Endothelial cell of umbilical vein (primary cell): ENCODE measurements around the gene MCTP2. TPM values are rescaled to one million over a fixed set of nuclear protein-coding genes. Genes with fewer than 3 reads are reported as not detected.

Source experiments
- BruUV-seq: library from RNA; stranded (reverse); fragments of 400-500 nt; replicated peaks from 2 replicates; lab custom pipeline; 2021; lab: Mats Ljungman, UMichigan
- CTCF ChIA-PET: fragments of 300-600, 350-600 bp; sonication (Branson Sonifier 250); formaldehyde crosslinking; loops from one replicate; lab custom pipeline; 2021; ENCODE audit warnings: antibody characterized with exemption, inconsistent platforms; lab: Charles Lee
- POLR2A ChIA-PET: fragments of 300-600, 350-600 bp; sonication (Branson Sonifier 250); formaldehyde crosslinking; loops from one replicate; lab custom pipeline; 2021; ENCODE audit warnings: antibody characterized with exemption, inconsistent platforms; lab: Charles Lee
- DNase-seq: peaks from one replicate; pipeline ENCODE4 v3.0.0-alpha.2; 2011; ENCODE audit warnings: low read depth, low spot score
- FAIRE-seq: peaks from 2 replicates; lab custom pipeline; 2011; peaks lifted over from hg19 to GRCh38; lab: Jason Lieb, UNC
- H2AFZ ChIP-seq: 2 replicates; pipeline ENCODE4 v1.6.0; 2012; ENCODE audit warnings: low read depth, low read length, control low read depth, inconsistent platforms
- H3K27ac ChIP-seq: 2 replicates; pipeline ENCODE4 v1.5.1; 2011; ENCODE audit warnings: low read depth, mild to moderate bottlenecking, control low read depth, low read length, moderate library complexity; ENCODE audit not compliant: insufficient read depth
- H3K27me3 ChIP-seq, 2 experiments: 2 replicates each; pipeline versions ENCODE4 v1.6.0 to v1.6.1; 2011; ENCODE audit warnings: low read length in 2 of 2, mixed read lengths in 1 of 2; ENCODE audit not compliant: control insufficient read depth in 2 of 2, insufficient read depth in 2 of 2
- H3K36me3 ChIP-seq, 2 experiments: 2 replicates in 1 of 2; 3 replicates in 1 of 2; pipeline ENCODE4 v1.5.1; 2011; ENCODE audit warnings: low read length in 2 of 2, mild to moderate bottlenecking in 1 of 2, moderate library complexity in 1 of 2; ENCODE audit not compliant: control insufficient read depth in 2 of 2, insufficient read depth in 2 of 2; ENCODE audit errors: extremely low read depth in 1 of 2
- H3K4me1 ChIP-seq: 3 replicates; pipeline ENCODE4 v1.5.1; 2011; ENCODE audit warnings: mild to moderate bottlenecking, low read length; ENCODE audit not compliant: control insufficient read depth, insufficient read depth; ENCODE audit errors: extremely low read depth
- H3K4me2 ChIP-seq: 2 replicates; pipeline ENCODE4 v1.6.1; 2011; ENCODE audit warnings: low read length, control low read depth, mixed read lengths; ENCODE audit not compliant: insufficient read depth
- H3K4me3 ChIP-seq, 3 experiments: fragments of 200-600 bp in 1 of 3; sonication (generic), shearing (Covaris generic) in 1 of 3; replicated peaks in 1 of 3; 2 replicates each; pipeline ENCODE4 v1.5.1; 2011 to 2016; ENCODE audit warnings: control low read depth in 3 of 3, low read length in 3 of 3, mild to moderate bottlenecking in 2 of 3, inconsistent platforms in 1 of 3, low read depth in 1 of 3, moderate library complexity in 1 of 3; ENCODE audit not compliant: insufficient read depth in 1 of 3
- H3K79me2 ChIP-seq: 2 replicates; pipeline ENCODE4 v1.6.0; 2012; ENCODE audit warnings: low read length, inconsistent platforms; ENCODE audit not compliant: control insufficient read depth, insufficient read depth
- H3K9ac ChIP-seq: replicated peaks from 2 replicates; pipeline ENCODE3; 2011; ENCODE audit warnings: low read length, control low read depth; ENCODE audit not compliant: insufficient read depth; ENCODE audit errors: extremely low read depth
- H3K9me1 ChIP-seq: replicated peaks from 3 replicates; pipeline ENCODE4 v1.6.0; 2011; ENCODE audit warnings: mild to moderate bottlenecking, low read length; ENCODE audit not compliant: control insufficient read depth, insufficient read depth; ENCODE audit errors: extremely low read depth
- H3K9me3 ChIP-seq: replicated peaks from 2 replicates; pipeline ENCODE4 v1.5.1; 2012; ENCODE audit warnings: low read length, inconsistent platforms; ENCODE audit not compliant: control insufficient read depth, insufficient read depth
- H4K20me1 ChIP-seq: replicated peaks from 2 replicates; pipeline ENCODE3; 2011; ENCODE audit warnings: mild to moderate bottlenecking, low read length; ENCODE audit not compliant: control insufficient read depth, insufficient read depth; ENCODE audit errors: extremely low read depth
- CTCF ChIP-seq, 2 donors: IDR thresholded peaks; 1 replicate in 1 of 2; 2 replicates in 1 of 2; pipeline ENCODE4 v1.5.1; 2011; ENCODE audit warnings: low read length in 2 of 2, mild to moderate bottlenecking in 2 of 2, moderate library complexity in 2 of 2, control low read depth in 1 of 2, inconsistent platforms in 1 of 2, low read depth in 1 of 2; ENCODE audit not compliant: insufficient read depth in 1 of 2; ENCODE audit errors: extremely low read depth in 1 of 2
- EZH2 ChIP-seq: IDR thresholded peaks from 2 replicates; pipeline ENCODE4 v1.6.1; 2012; ENCODE audit warnings: borderline replicate concordance, low read depth, mild to moderate bottlenecking, moderate library complexity, low read length, inconsistent platforms; ENCODE audit not compliant: severe bottlenecking
- FOS ChIP-seq: IDR thresholded peaks from 2 replicates; pipeline ENCODE4 v1.6.1; 2011; ENCODE audit warnings: mild to moderate bottlenecking, low read length, moderate library complexity, borderline replicate concordance; ENCODE audit not compliant: insufficient read depth
- GATA2 ChIP-seq: IDR thresholded peaks from 2 replicates; pipeline ENCODE4 v1.7.0; 2011; ENCODE audit warnings: low read depth, mild to moderate bottlenecking, moderate library complexity, mixed read lengths, low read length; ENCODE audit not compliant: insufficient read length, insufficient read depth
- JUN ChIP-seq: IDR thresholded peaks from 2 replicates; pipeline ENCODE4 v1.6.1; 2011; ENCODE audit warnings: borderline replicate concordance, low read depth; ENCODE audit not compliant: insufficient read length, insufficient read depth
- MAX ChIP-seq: IDR thresholded peaks from 2 replicates; pipeline ENCODE4 v1.6.1; 2011; ENCODE audit not compliant: insufficient read depth, insufficient read length
- MYC ChIP-seq: IDR thresholded peaks from one replicate; pipeline ENCODE4 v1.6.1; 2011; ENCODE audit warnings: mild to moderate bottlenecking, low read depth, low read length
- POLR2A ChIP-seq: IDR thresholded peaks from 2 replicates; pipeline ENCODE4 v1.6.1; 2012; ENCODE audit warnings: low read depth, mild to moderate bottlenecking, control low read depth, low read length
- POLR2AphosphoS5 ChIP-seq: IDR thresholded peaks from 2 replicates; pipeline ENCODE4 v1.6.1; 2012; ENCODE audit warnings: low read depth, mild to moderate bottlenecking, control low read depth, low read length, moderate library complexity; ENCODE audit not compliant: insufficient read depth
- dilution Hi-C: fragments of 300-500 bp; cut with MboI; formaldehyde crosslinking; loops from one replicate; pipeline ENCODE4 v1.15.0; 2019; ENCODE audit warnings: low sequenced_read_pairs; ENCODE audit not compliant: extremely low pct_ligation_motif_present
- intact Hi-C: fragments of 100-400 bp; cut with micrococcal nuclease; formaldehyde crosslinking; loops from one replicate; pipeline ENCODE4 v1.10.0; 2022
- polyA plus RNA-seq, 4 experiments: library from polyadenylated mRNA; depleted of rRNA in 3 of 4; stranded (reverse) in 3 of 4; unstranded in 1 of 4; fragments of >200 nt; gene quantifications; 2 replicates each; pipeline versions ENCODE4 v1.2.1 to v1.2.3, GENCODE V29; 2011 to 2012; ENCODE audit warnings: missing spikeins in 1 of 4
- total RNA-seq: library from RNA; stranded (reverse); gene quantifications from 2 replicates; pipeline ENCODE4 v1.2.3, GENCODE V29; 2021

Gene MCTP2
- total and polyA plus RNA-seq, 2 donors (not counting 3 experiments of a cell fraction or from before 2014, with no cell fraction given): 0.01 to 0.75 TPM

DNA sequence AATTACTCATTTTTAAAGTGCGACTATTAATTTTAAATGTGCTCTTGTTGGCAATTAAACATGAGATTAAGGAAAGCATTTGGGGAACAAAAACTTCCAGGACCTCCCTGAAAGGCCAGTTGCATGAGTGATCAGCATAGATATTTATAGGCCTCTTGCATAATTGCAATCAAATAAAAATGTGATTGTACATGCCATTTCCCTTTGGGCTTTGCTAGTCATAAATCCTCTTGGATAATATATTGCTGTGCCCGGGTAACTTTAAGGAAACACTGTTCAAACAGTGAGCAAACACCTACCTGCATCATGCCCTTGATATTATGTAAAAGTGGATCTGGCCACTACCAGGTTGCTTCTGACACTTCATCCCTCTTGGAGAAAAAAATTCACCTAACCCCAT is 239.1 kb downstream of the MCTP2 start:
- Histone ChIP-seq H4K20me1 (no peaks in the 10 kb centered on the region), H3K79me2 (no peaks in the 10 kb centered on the region), H3K9ac (no peak overlapping the region), H3K36me3 (no peaks in the 10 kb centered on the region), H3K9me1 (no peaks in the 10 kb centered on the region), H3K4me2 (no peak overlapping the region), H3K4me1 (no peaks in the 10 kb centered on the region), H3K9me3 (no peaks in the 10 kb centered on the region), H3K27me3 (no peaks in the 10 kb centered on the region), H2AFZ (no peak overlapping the region), H3K27ac (no peak overlapping the region), H3K4me3 (no peak overlapping the region)
- CTCF ChIA-PET: no interaction called here
- TF ChIP-seq MYC (no peak), MAX (no peak), JUN (no peak), FOS (no peak), GATA2 (no peak), POLR2AphosphoS5 (no peak), CTCF (IDR thresholded peaks at IDR 0.05; ENCODE audit: extremely low read depth in 1 of 2, insufficient read depth in 1 of 2, low read depth in 1 of 2, low read length in 2 of 2) (no peak), EZH2 (no peak), POLR2A (no peak)
- dilution Hi-C loops: no loop called here
- intact Hi-C loops: no loop called here
- no TSS peak for BruUV-seq
- no peak for DNase-seq
- FAIRE-seq: no peak
- POLR2A ChIA-PET: no interaction called here
